ENCODE results near the gene TMEM248.
"Not testable (repeated sequence)": the region's sequence is repeated elsewhere in the genome, so short reads cannot be mapped to it uniquely, and the experiment has no call there.

Gene TMEM248

GRCh38 chr7:67000601-67001258 lies 79.7 kb downstream of the TMEM248 start:
- not testable (repeated sequence) for DNase-seq (ENCODE audit: low spot score)

- DNase-seq (ENCODE audit: low spot score), result not testable (repeated sequence)
These were observed 83.1 kb downstream of the TMEM248 start for GRCh38 chr7:67004145-67004544.

- DNase-seq (ENCODE audit: low spot score), result no peak
These were observed 85.9 kb downstream of the TMEM248 start for GRCh38 chr7:67006965-67007364.
